Activated CD8-positive, alpha-beta T cell treated with anti-CD3 and anti-CD28 coated beads for 36 hours (primary cell): Measurements from ENCODE around the gene NDUFA5. TPM values are rescaled to one million over a fixed set of nuclear protein-coding genes. Genes with fewer than 3 reads are reported as not detected.
A peak's percentile ranks its signal among the peaks of the same experiment; 100 is the strongest.

Experiments
- ATAC-seq: fragments of 200-7000 bp; cut with Tn5 transposase; one replicate; pipeline ENCODE4 v1.10.0; 2021; ENCODE audit warnings: mild to moderate bottlenecking, moderate library complexity
- CTCF ChIA-PET: fragments of 350-600 bp; sonication (Branson Sonifier 250); formaldehyde crosslinking; loops from one replicate; lab custom pipeline; 2021; ENCODE audit warnings: antibody characterized with exemption; lab: Charles Lee
- POLR2A ChIA-PET: fragments of 350-600 bp; sonication (Branson Sonifier 250); formaldehyde crosslinking; loops from one replicate; lab custom pipeline; 2021; ENCODE audit warnings: antibody characterized with exemption; lab: Charles Lee
- DNase-seq: peaks from one replicate; pipeline ENCODE4 v3.0.0-alpha.2; 2020
- H3K27ac Mint-ChIP-seq: one replicate; pipeline ENCODE4 v1.8.0; 2021; ENCODE audit warnings: mild to moderate bottlenecking, mixed read lengths
- H3K27me3 Mint-ChIP-seq: one replicate; pipeline ENCODE4 v1.8.0; 2021; ENCODE audit warnings: mixed read lengths
- H3K36me3 Mint-ChIP-seq: one replicate; pipeline ENCODE4 v1.8.0; 2021; ENCODE audit warnings: low read depth, mixed read lengths
- H3K4me1 Mint-ChIP-seq: one replicate; pipeline ENCODE4 v1.8.0; 2021; ENCODE audit warnings: low read depth, mixed read lengths
- H3K4me3 Mint-ChIP-seq: one replicate; pipeline ENCODE4 v1.8.0; 2021; ENCODE audit warnings: mild to moderate bottlenecking, moderate library complexity, mixed read lengths
- H3K9me3 Mint-ChIP-seq: one replicate; pipeline ENCODE4 v1.8.0; 2021; ENCODE audit warnings: mixed read lengths
- CTCF ChIP-seq: fragments of 200-600 bp; IDR thresholded peaks from one replicate; pipeline ENCODE4 v1.8.0; 2022; ENCODE audit warnings: antibody characterized with exemption, mild to moderate bottlenecking
- intact Hi-C: fragments of 100-400 bp; cut with micrococcal nuclease; formaldehyde crosslinking; loops from one replicate; pipeline ENCODE4 v1.10.0; 2022
- total RNA-seq, 2 experiments: library from RNA; stranded (reverse); gene quantifications; one replicate each; pipeline ENCODE4 v1.2.3, GENCODE V29; 2021

NDUFA5 gene
- total RNA-seq, 2 experiments from 2014 or later = 62.8 to 63.7 TPM

- Mint-ChIP-seq H3K9me3 (no peaks in the 10 kb centered on the region), H3K4me1 (no peaks in the 10 kb centered on the region), H3K27ac (no peak overlapping the region), H3K27me3 (peaks cover 3% of the 10 kb centered on the region), H3K36me3 (no peaks in the 10 kb centered on the region), H3K4me3 (no peak overlapping the region)
- ChIA-PET POLR2A (no interaction called here), CTCF (interaction anchor here (0.7 to 1.5 kb wide), 9 partner anchors 10 to 380 kb away, joined by 3 to 6 read pairs (median 3); no protein-coding TSS in a partner anchor)
- DNase-seq (no peak), ATAC-seq (peak; percentile 49)
- intact Hi-C loops = loop anchor here (5.0 kb wide), 1 partner anchor 45 kb away; no protein-coding TSS in a partner anchor
- no peak for TF ChIP-seq CTCF
Measured at GRCh38 chr7:123492485-123492884, 65.1 kb downstream of the NDUFA5 start.

Other genes starting within 250 kb of the NDUFA5 start
- under 1 TPM in 1 of 2 experiments, not detected in 1; 0.09 TPM for gene IQUB, start 23.2 kb downstream of the NDUFA5 start, total RNA-seq
- not detected for gene ASB15, start 44.0 kb upstream of the NDUFA5 start, total RNA-seq
- not detected for gene LMOD2, start 98.0 kb upstream of the NDUFA5 start, total RNA-seq
- gene WASL, start 191.2 kb upstream of the NDUFA5 start, total RNA-seq = 1 to 10 TPM; 5.8 to 5.9 TPM